GM18867 (cell line): Measurements from ENCODE around the gene CD302.
"Not testable (repeated sequence)": the region's sequence is repeated elsewhere in the genome, so short reads cannot be mapped to it uniquely, and the experiment has no call there.

Experiments
- ATAC-seq: cut with Tn5 transposase; IDR thresholded peaks from one replicate; pipeline ENCODE4 v1.9.1; 2021; ENCODE audit warnings: mild to moderate bottlenecking, moderate library complexity; ENCODE audit not compliant: unreplicated experiment

Gene CD302

DNA sequence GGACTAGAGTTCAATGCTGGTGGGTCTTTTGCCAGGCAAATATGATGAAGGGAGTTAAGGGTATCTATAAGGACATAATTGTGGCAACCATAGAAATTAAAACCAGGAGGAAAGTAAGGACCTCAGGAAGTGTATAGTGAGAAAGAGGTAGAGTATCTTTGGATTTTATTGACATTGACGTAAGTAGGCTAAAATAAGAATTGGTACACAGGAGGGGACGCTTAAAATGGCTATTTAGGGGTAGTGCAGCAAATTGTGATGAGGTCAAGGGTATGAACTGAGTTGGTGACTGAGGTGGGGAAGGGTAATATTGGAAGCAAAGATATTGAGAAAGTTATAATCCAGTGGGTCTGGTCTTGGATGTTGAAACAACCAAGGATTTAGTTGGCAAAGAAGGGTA, 43.0 kb downstream of the CD302 start:
- no peak for ATAC-seq

DNA sequence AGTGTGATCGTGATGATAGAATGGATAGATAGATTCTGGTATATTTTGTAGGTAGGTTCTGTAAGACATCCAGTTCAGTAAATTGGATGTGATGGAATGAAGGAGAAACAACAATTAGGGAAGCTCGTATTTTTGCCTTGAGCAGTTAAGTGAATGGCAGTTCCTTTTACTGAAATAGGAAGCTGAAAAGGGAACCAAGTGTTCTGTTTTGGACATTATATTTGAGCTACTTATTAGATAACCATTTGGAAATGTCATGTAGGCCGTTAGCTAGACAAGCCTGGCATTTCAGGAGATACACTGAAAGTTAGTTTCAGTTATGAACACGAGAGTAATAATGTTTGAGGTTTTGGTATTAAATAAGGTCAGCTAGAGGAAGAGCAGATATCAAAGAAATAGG, 44.2 kb downstream of the CD302 start:
- no peak for ATAC-seq

DNA sequence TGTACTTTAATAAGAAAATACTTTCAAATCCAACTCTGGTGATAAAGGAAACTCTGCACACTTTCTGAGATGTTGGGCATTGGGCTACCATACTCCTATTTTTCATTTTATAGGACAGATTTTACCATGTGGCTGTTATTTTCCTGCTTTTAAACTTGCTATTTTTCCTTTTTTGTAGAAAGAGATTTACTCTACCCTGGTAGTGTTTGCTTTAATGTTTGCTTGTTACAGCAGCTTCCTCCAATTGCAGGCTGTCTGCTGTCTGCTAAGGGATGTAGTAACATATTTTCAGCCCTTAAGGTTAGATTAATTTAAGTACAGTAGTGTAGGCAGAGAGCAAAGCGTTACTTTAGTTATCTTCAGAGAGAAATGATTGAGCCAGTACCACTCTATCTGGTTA, 47.1 kb downstream of the CD302 start:
- ATAC-seq: no peak

DNA sequence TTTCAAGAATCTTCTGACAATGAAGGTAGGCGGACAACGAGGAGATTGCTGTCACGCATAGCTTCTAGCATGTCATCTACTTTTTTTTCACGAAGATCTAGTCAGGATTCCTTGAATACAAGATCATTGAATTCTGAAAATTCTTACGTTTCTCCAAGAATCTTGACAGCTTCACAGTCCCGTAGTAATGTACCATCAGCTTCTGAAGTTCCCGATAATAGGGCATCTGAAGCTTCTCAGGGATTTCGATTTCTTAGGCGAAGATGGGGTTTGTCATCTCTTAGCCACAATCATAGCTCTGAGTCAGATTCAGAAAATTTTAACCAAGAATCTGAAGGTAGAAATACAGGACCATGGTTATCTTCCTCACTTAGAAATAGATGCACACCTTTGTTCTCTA, 49.9 kb downstream of the CD302 start:
- ATAC-seq: no peak

DNA sequence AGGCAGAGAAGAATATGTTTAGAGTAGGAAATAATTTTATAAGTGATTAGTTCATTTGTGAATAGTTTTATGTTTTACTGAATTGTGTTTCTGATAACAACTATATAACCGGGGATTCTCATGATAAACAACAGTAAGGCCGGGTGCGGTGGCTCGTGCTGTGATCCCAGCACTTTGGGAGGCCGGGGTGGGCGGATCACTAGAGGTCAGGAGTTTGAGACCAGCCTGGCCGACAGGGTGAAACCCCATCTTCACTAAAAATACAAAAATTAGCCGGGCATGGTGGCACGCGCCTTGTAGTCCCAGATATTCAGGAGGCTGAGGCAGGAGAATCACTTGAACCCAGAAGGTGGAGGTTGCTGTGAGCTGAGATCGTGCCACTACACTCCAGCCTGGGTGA, 52.8 kb downstream of the CD302 start:
- not testable (repeated sequence) for ATAC-seq

DNA sequence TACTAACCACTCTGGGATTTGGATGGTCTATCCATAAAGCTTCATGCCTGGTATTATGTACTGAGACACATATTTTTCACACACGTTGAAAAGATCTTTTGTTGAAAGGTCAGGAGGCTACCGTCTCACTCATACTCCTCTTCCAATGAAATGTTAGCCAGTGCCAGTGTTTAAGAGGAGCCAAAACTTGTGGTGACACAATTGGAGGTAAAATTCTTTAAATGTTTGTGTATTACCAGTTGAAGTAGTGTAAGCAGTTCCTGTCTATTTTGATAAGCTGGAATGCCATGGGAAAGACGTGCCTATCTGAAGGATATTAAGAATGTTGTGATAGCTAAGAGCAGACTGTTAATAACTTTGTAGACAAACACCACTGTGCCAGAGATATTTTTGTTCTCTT, 53.6 kb downstream of the CD302 start:
- no peak for ATAC-seq

DNA sequence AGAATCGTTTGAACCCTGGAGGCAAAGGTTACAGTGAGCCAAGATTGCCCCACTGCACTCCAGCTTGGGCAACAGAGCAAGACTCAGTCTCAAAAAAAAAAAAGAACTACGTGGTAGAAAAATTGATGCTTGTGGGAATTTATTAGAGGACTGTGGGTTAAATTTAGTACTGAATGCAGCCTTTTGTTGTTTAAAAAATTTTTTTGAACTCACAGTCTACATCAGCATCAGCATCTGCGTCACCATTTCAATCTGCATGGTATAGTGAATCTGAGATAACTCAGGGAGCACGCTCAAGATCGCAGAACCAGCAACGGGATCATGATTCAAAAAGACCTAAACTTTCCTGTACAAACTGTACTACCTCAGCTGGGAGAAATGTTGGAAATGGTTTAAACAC, 55.2 kb downstream of the CD302 start:
- no peak for ATAC-seq

DNA sequence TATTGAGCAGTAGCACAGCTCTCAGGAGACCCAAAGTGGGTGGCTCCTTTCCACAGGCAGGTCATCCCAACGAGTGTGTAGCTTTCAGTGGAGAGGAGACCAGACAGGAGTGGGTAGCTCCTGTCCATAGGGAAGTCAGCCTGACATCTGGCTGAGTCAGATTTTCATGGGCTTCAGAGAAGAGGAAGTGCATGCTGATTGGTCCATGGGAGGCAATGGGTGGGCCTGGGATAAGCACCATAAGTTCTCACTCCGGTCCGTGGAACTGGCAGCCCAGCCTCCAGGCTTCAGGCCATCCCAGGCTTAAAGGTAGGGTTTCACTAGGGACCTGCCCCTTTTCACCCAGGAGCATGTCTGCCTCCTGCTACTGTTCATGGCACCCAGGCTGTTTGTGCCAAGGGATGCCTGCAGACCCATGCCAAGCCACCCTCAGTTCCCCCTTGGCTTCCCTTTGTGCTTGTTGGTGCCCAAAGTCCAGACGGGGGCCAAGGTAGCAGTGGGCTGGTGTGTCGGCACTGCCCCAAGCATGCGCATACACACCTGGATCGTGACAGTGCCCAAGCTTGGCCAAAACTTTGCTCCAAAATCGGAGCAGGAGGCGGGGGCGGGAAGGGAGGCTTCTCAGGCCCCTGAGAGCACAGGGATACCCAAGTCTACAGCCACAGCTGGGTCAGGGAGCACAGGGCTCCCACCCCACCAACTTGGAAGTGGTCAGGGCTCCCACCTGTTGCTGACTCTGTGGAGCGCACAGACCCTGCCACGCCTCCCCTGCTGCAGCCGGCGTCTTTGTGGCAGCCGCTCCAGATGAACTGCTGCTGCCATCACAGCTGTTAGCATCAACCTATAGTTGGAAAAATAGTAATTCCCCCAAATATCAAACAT, 59.3 kb downstream of the CD302 start:
- ATAC-seq: no peak

DNA sequence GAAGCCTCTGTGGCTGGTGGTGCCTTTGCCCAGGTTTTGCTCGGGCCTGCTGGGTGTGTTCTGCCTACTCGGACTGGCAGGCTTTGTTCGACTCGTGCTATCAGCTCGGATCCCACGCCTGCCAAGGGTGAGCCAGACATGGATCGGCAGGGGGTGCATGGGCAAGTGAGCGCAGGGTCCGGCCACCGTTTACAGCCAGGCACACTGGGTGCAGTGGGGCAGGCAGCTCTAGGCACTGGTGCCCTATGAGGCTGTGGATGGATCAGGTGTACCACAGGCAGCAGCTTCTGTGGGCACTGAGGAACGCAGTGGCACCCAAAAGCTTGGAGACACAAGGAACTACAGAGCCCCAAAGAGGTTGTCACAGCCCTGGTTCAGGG, 60.1 kb downstream of the CD302 start:
- no peak for ATAC-seq

DNA sequence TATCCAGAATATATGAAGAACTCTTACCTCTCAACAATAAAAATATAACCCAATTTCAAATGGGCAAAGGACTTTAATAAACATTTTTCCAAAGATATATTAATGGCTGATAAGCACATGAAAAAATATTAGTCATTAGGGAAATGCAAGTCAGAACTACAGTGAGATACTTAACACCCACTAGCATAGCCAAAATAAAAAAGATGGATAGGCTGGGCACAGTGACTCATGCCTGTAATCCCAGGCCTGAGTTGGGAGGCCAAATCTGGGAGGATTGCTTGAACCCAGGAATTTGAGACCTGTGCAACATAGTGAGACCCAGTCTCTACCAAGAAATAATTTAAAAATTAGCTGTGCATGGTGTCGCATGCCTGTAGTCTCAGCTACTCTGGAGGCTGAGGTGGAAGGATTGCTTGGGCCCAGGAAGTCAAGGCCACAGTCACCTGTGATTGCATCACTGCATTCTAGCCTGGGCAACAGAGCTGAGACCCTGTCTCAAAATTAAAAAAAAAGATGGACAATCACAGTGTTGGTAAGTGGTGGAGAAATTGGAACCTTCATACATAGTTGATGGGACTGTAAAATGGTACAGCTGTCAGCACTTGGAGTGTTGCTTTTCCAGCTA, 60.6 kb downstream of the CD302 start:
- no peak for ATAC-seq

DNA sequence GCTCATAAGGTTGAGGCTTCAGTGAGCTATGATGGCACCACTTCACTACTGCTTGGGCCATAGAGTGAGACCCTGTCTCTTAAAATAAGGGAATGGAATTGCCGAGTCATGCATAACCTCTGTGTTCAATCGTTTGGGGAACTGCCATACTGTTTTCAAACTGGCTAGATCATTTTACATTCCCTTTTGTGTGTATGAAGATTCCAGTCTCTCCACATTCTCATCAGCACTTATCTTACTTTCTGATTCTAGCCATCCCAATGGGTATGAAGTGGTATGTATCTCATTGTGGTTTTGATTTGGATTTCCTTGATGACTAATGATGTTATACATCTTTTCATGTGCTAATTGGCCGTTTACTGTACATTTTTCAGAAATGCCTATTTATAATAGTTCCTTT, 62.0 kb downstream of the CD302 start:
- no peak for ATAC-seq

DNA sequence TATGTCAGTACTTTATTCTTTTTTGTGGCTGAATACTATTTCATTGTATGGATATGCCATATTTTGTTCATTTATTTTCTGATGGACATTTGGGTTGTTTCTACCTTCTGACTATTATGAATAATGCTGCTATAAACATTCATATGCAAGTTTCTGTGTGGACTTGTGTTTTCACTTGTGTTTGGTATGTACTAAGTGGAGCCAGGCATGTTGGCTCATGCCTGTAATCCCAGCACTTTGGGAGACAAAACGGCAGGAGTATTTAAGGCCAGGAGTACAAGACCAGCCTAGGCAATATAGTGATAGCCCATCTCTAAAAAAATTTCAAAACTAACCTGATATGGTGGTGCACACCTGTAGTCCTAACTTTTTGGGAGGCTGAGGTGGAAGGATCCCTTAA, 62.4 kb downstream of the CD302 start:
- no peak for ATAC-seq

DNA sequence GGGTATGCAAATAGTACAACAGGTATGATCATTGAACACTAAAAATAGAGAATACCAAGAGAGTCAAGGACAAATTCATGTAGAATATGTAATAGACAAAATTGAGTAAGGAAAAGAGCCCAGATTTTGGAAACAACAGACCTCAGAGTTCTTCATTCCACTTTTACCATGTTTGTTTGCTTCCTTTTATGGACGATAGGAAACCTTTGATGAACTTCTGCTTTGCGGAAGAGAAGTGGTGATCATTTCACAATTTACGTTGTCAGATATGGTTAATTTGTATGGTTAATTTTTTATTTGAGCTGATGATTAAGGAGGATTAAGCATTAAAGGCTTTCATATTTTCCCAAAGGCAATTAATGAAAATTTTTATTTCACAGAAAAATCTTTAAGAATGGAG, 69.4 kb downstream of the CD302 start:
- ATAC-seq: no peak

DNA sequence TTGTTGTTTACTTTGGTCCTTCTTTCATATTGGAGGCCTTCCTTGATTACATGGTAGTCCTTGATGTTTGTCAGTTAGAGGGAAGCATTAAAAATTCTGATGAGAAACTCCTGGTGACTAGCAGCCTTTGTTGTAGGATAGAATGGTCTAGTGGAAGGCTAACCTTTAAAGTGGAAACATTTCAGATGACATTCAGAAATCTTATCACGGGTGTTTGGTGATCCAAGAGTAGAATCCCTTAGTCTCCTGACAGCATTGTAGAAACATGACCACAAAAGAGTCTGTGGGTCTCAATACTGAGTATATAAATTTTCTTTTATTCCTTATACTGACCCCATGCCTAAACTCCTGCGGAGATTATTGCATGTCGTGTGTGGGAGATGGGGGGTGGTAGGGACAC, 72.3 kb downstream of the CD302 start:
- ATAC-seq: no peak

DNA sequence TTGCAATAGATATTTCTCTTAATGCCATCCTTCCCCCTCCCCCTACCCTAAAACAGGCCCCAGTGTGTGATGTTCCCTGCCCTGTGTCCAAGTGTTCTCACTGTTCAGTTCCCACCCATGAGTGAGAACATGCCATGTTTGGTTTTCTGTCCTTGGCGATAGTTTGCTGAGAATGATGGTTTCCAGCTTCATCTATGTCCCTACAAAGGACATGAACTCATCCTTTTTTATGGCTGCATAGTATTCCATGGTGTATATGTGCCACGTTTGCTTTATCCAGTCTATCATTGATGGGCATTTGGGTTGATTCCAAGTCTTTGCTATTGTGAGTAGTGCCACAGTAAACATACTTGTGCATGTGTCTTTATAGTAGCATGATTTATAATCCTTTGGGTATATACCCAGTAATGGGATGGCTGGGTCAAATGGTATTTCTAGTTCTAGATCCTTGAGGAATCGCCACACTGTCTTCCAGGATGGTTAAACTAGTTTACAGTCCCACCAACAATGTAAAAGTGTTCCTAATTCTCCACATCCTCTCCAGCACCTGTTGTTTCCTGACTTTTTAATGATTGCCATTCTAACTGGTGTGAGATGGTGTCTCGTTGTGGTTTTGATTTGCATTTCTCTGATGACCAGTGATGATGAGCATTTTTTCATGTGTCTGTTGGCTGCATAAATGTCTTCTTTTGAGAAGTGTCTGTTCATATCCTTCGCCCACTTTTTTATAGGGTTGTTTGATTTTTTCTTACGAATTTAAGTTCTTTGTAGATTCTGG, 73.0 kb downstream of the CD302 start:
- ATAC-seq: not testable (repeated sequence)

DNA sequence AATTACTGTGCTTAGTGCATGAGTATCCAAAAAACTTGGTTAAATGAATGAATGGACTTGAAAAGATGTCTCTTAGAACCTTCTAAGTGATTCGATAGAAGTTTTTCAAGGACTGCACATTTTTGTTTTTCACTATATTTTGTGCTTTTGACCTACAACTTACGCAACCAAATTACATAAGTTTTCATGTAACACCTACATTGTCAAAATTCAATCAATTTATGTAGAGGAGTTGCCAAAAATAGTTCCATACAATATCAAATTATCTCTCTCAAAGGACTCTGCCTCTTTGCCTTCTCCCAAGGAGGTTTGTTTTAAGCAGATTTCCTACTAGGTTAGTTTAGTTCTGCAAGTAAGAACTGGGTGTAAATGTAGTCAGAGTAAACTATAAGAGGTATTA, 75.4 kb downstream of the CD302 start:
- ATAC-seq: no peak

DNA sequence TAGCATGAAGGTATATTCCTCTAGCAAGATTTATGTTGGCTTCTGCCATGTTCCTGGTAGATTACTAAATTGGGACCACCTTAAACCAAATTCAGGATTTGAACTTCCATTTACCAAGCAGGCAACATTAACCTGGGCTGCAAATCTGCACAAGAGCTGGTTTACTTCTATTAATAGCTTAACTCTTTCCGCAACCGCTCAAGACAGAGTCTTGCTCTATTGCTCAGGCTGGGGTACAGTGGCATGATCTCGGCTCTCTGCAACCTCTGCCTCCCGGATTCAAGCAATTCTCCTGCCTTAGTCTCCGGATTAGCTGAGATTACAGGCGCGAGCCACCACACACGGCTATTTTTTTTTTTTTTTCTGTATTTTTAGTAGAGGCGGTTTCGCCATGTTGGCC, 77.3 kb downstream of the CD302 start:
- ATAC-seq: no peak
